M059J (cell line): ENCODE results near the gene TDRD12. TPM values are rescaled to one million over a fixed set of nuclear protein-coding genes. Genes with fewer than 3 reads are reported as not detected.

Experiments used
- DNase-seq: peaks from one replicate; pipeline ENCODE4 v3.0.0-alpha.2; 2012; ENCODE audit warnings: low read depth
- total RNA-seq: library from RNA; depleted of rRNA; stranded (reverse); fragments of >200 nt; shearing (Covaris generic); gene quantifications from 2 replicates; pipeline ENCODE4 v1.2.3, GENCODE V29; 2014

TDRD12 gene
- total RNA-seq, 1 experiment from 2014 or later, result 0.05 TPM

DNA sequence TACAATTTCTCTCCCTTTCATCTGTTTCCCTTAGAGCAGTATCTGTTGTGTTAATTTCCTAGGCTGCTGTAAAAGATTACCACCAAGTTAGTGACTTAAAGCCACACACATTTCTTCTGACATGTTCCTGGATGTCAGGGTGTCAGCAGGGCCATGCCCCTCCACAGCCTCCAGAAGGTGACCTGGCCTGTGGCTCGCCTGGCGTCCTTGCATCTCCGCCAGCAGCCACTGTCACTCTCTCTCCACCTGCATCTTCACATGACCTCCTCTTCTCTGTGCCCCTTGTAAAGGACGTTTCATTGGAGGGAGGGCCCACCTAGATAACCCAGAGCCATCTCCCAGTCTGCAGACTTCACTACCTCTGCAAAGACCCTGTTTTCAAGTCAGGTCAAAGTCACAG lies 88.7 kb downstream of the TDRD12 start:
- no peak for DNase-seq

DNA sequence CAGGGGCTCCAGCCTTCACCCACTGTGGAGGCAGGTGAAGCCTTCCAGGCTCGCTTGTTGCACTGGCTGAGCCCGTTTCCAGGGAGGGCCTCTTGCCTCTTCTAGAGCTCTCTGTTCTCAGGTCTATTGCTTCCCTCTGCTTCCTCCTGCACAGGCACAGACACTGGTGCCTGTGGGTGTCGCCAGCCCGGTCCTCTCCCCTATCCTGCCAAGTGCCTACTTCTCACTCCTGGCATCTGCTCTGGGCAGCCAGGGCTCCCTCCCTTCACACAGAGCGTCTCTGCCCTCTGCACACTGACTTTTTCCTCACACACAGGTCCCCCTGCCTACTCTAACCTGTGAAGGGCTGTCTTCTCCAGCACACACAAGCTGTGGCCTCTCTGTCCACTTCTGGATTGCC lies 89.7 kb downstream of the TDRD12 start:
- no peak for DNase-seq

GRCh38 chr19:32809754-32810153 lies 90.2 kb downstream of the TDRD12 start:
- no peak for DNase-seq

GRCh38 chr19:32810452-32810851 lies 90.9 kb downstream of the TDRD12 start:
- no peak for DNase-seq

GRCh38 chr19:32811151-32811550 lies 91.6 kb downstream of the TDRD12 start:
- DNase-seq, result no peak

GRCh38 chr19:32812036-32812435 lies 92.5 kb downstream of the TDRD12 start:
- DNase-seq, result no peak

GRCh38 chr19:32812571-32812970 lies 93.0 kb downstream of the TDRD12 start:
- DNase-seq, result no peak

- no peak for DNase-seq
Observed at GRCh38 chr19:32813862-32814425, 94.4 kb downstream of the TDRD12 start.

GRCh38 chr19:32814624-32815023 lies 95.1 kb downstream of the TDRD12 start:
- DNase-seq, result no peak

GRCh38 chr19:32816555-32817099 lies 97.1 kb downstream of the TDRD12 start:
- DNase-seq, result no peak

- DNase-seq, result no peak
Observed at GRCh38 chr19:32817569-32818476, 98.3 kb downstream of the TDRD12 start.

DNA sequence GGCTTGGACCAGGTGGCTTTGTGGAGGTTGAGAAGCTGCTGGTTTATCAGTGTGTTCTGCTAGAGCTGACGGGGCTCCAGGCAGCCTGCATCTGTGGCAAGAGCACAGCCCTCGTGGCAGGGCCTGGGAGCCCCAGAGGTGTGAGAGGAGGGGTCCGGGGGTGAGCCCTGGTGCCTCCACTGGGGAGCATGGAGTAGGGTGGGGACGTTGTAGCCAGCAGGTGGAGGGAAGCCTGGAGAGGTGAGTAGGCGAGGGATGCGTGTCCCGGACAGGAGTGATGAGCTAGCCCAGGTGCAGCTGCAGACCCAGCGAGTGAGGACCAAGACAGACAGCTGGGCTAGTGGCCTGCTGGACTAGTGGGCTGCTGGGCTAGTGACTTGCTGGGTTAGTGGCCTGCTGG lies 99.0 kb downstream of the TDRD12 start:
- no peak for DNase-seq

- no peak for DNase-seq
Observed at GRCh38 chr19:32819419-32820400, 100.1 kb downstream of the TDRD12 start.

DNA sequence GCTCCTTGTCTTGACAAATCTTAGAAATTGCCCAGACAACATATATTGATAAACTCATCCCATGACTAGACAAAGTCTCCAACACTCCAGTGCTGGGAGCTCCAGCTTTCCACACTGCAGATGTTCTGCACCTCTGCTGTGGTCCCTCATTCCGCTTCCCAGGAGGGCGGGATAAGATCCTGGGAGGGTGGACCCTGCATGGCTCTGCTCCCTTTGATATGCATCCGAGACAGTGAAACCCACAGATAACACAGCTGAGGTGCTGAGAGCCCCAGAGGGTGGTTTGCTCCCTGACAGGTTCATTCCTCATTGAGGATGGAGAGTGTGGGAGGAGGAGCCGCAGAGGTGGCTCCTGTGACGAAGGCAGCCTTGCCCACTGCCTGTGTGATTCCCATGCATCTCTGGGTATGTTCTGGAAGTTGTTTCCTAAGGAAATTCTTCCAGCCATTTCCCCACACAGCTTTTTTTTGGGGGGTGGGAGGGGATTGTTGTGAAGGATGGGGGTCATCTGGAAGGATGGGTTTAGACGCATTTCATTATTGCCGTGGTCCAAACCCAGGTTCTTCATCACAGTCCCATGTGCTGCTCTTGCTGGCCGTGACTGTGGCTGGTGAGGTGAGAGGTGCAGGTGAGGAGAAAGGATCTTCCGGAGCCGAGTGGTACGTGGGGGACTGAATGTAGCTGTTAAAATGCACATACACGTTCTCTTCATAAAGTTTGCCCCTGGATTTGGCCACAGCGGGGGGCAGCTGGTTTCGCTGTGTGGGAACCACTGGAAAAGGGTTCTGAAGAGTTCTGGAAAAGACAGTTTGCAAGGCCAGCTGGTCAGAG lies 103.6 kb downstream of the TDRD12 start:
- DNase-seq, result no peak

- no peak for DNase-seq
Observed at GRCh38 chr19:32823747-32824102, 104.2 kb downstream of the TDRD12 start.

DNA sequence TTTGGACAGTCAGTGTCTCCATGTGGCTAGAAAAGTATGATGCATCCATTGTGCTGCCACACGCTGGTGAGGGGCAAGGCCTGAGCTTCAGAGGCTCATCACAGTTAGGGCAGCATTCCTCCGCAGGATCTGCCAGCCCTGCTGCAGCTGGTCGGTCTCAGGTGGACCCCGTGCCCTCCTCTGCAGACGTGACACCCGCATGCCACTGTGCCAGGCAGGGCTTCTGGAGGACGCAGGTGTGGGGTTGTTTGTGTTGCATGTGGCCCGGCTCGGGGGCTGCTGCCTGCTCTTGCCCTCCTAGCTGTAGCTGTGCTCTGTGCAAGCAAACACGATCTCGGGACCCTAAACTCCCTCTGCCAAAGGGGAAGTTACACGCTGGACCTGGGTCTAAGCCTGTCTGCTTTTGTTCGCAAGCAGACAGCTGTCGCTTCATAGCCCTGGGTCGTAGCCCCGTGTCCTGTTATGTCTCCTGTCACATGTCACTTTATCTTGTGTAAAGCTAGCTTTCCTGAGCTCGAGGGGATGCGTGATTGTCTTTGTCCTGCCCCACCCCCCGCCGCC lies 104.7 kb downstream of the TDRD12 start:
- DNase-seq, result no peak

DNA sequence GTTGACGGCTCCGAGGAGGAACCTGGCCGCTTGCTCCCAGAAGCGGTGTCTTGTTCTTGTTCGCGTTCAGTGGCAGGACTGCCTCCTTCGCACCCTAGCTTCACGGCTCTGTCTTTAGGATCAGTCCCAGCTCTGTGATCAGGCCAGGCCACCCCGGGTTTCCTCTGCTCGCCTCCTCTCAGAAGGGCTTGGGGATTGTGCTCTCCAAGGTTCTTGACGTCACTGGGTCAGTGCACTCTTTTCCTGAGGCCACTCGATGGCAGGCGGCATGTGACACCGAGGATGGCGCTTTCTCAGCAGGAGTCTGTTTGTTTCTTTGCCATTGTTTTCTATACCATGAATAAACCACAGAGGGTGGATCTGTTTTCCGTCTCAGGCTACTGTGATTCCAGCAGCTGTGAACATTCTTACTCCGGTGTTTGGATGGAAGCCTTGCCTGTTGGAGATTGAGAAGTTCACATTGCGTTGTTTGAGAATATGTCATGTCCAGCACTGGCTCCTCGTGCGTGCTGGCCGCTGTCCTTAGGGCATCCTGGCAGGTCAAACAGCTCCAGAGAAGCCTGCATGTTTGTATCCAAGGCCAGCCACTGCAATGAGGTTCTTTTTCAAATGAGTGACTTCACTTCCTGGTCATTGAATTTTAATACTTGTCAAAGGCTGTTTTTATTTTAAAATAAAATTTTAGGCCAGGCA lies 105.5 kb downstream of the TDRD12 start:
- DNase-seq, result no peak

GRCh38 chr19:32828139-32828538 lies 108.6 kb downstream of the TDRD12 start:
- no peak for DNase-seq

- no peak for DNase-seq
Observed at GRCh38 chr19:32828643-32829344, 109.2 kb downstream of the TDRD12 start.
